Mesothelial cell of epicardium (in vitro differentiated cells): Measurements from ENCODE around the gene POLH. TPM values are rescaled to one million over a fixed set of nuclear protein-coding genes. Genes with fewer than 3 reads are reported as not detected.

Source experiments
- DNase-seq, 2 experiments: peaks; one replicate each; pipeline ENCODE4 v3.0.0; 2021; ENCODE audit warnings: low spot score in 2 of 2; ENCODE audit not compliant: unreplicated experiment in 2 of 2
- H3K27ac Mint-ChIP-seq: 2 replicates; pipeline ENCODE4 v1.8.0; 2021; ENCODE audit warnings: mixed read lengths
- H3K27me3 Mint-ChIP-seq: 2 replicates; pipeline ENCODE4 v1.8.0; 2021; ENCODE audit warnings: low read depth, mixed read lengths
- H3K36me3 Mint-ChIP-seq: 2 replicates; pipeline ENCODE4 v1.8.0; 2021; ENCODE audit warnings: mixed read lengths
- H3K4me1 Mint-ChIP-seq: 2 replicates; pipeline ENCODE4 v1.8.0; 2021; ENCODE audit warnings: mixed read lengths
- H3K4me3 Mint-ChIP-seq: 2 replicates; pipeline ENCODE4 v1.8.0; 2021; ENCODE audit warnings: mild to moderate bottlenecking, moderate library complexity, mixed read lengths
- H3K9me3 Mint-ChIP-seq: 2 replicates; pipeline ENCODE4 v1.8.0; 2021; ENCODE audit warnings: mixed read lengths
- CTCF ChIP-seq: fragments of 200-600 bp; sonication (generic); IDR thresholded peaks from one replicate; pipeline ENCODE4 v1.5.0; 2021; ENCODE audit warnings: antibody characterized with exemption; ENCODE audit not compliant: unreplicated experiment
- total RNA-seq: library from RNA; stranded (reverse); gene quantifications from 3 replicates; pipeline ENCODE4 v1.2.1, GENCODE V29; 2021

The POLH gene
- total RNA-seq, 1 donor from 2014 or later = 21.8 TPM

GRCh38 chr6:43623880-43624785, 48.1 kb downstream of the POLH start:
- H3K4me1 Mint-ChIP-seq = peaks cover 18% of the 10 kb centered on the region
- no peak for TF ChIP-seq CTCF
- H3K4me3 Mint-ChIP-seq = no peak overlapping the region
- no peaks in the 10 kb centered on the region for H3K27me3 Mint-ChIP-seq
- H3K9me3 Mint-ChIP-seq = no peaks in the 10 kb centered on the region
- H3K36me3 Mint-ChIP-seq = peaks cover 38% of the 10 kb centered on the region
- DNase-seq = no peak
- H3K27ac Mint-ChIP-seq = no peak overlapping the region

- Mint-ChIP-seq H3K27ac (no peak overlapping the region), H3K9me3 (no peaks in the 10 kb centered on the region), H3K4me3 (no peak overlapping the region), H3K27me3 (no peaks in the 10 kb centered on the region), H3K36me3 (peaks cover 38% of the 10 kb centered on the region), H3K4me1 (peaks cover 18% of the 10 kb centered on the region)
- no peak for DNase-seq
- no peak for TF ChIP-seq CTCF
These were observed 48.9 kb downstream of the POLH start for GRCh38 chr6:43624786-43625288.

- Mint-ChIP-seq H3K36me3 (peaks cover 36% of the 10 kb centered on the region), H3K27ac (no peak overlapping the region), H3K9me3 (no peaks in the 10 kb centered on the region), H3K4me1 (peaks cover 23% of the 10 kb centered on the region), H3K4me3 (no peak overlapping the region), H3K27me3 (no peaks in the 10 kb centered on the region)
- DNase-seq = no peak
- no peak for TF ChIP-seq CTCF
These were observed 49.5 kb downstream of the POLH start for GRCh38 chr6:43625393-43625992.

GRCh38 chr6:43627008-43627825, 51.2 kb downstream of the POLH start:
- peak overlapping the region; percentile 42 for H3K4me3 Mint-ChIP-seq
- H3K36me3 Mint-ChIP-seq = peaks cover 25% of the 10 kb centered on the region
- peaks cover 24% of the 10 kb centered on the region for H3K4me1 Mint-ChIP-seq
- peak overlapping the region; percentile 73 for H3K27ac Mint-ChIP-seq
- TF ChIP-seq CTCF = no peak
- H3K9me3 Mint-ChIP-seq = no peaks in the 10 kb centered on the region
- no peaks in the 10 kb centered on the region for H3K27me3 Mint-ChIP-seq
- no peak for DNase-seq

GRCh38 chr6:43628393-43629103, 52.6 kb downstream of the POLH start:
- Mint-ChIP-seq H3K9me3 (no peaks in the 10 kb centered on the region), H3K27ac (peak overlapping the region; percentile 94), H3K36me3 (peaks cover 18% of the 10 kb centered on the region), H3K4me3 (peak overlapping the region; percentile 91), H3K27me3 (no peaks in the 10 kb centered on the region), H3K4me1 (peaks cover 24% of the 10 kb centered on the region)
- DNase-seq = peak in 1 of 2 experiments; percentile 58
- no peak for TF ChIP-seq CTCF
